Stimulated activated CD4-positive, alpha-beta T cell treated with anti-CD3 and anti-CD28 coated beads, Interleukin-1b, Interleukin-23, amount 100 ng/mL, for 1 hour (primary cell): ENCODE results near the gene CHRNA7.
"Not testable (repeated sequence)": the region's sequence is repeated elsewhere in the genome, so short reads cannot be mapped to it uniquely, and the experiment has no call there.

Source experiments
- DNase-seq, 2 donors: peaks; one replicate each; pipeline ENCODE4 v3.0.0-alpha.2; 2020; ENCODE audit warnings: low read depth in 2 of 2

Gene CHRNA7

DNA sequence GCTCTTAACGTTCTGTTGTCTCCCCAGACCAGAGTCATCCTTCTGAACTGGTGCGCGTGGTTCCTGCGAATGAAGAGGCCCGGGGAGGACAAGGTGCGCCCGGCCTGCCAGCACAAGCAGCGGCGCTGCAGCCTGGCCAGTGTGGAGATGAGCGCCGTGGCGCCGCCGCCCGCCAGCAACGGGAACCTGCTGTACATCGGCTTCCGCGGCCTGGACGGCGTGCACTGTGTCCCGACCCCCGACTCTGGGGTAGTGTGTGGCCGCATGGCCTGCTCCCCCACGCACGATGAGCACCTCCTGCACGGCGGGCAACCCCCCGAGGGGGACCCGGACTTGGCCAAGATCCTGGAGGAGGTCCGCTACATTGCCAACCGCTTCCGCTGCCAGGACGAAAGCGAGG, 137.6 kb downstream of the CHRNA7 start:
- DNase-seq, result not testable (repeated sequence)

DNA sequence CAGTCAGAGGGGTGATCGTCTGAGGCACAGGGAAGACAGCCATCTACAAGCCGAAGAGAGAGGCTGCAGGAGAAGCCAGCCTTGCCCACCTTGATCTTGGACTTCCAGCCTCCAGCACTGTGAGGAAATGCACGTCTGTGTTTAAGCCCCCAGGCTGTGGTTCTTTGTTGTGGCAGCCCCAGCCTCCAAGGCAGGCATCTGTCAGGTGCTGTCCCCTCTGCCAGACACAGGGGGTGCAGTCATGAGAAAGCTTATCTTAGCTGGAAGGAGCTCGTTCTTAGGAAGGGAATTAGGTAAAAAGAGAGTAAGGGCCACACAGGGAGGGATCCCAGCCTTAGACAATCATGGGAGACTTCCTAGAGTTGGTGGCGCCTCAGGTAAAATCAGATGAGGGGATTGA, 150.3 kb downstream of the CHRNA7 start:
- not testable (repeated sequence) for DNase-seq

DNA sequence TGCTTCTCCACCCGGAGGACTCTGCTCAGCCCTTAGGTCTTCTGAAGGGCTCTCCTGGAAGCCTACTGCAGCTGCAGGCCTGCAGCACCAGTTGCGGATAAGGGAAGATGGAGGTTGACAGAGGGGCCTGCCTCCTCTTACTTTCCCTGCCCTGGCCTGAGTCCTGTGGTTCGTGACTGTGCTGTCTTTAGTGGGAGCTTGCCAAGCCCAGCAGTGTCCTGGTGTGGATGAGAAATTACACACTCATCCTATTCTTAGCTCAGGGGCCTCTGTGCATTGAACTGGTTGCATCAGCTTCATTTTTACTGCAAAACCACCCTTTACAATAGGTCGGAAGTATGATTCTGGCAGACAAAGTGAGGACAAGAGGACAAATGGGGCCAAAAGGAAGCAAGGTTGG, 163.5 kb downstream of the CHRNA7 start:
- DNase-seq, result not testable (repeated sequence)

DNA sequence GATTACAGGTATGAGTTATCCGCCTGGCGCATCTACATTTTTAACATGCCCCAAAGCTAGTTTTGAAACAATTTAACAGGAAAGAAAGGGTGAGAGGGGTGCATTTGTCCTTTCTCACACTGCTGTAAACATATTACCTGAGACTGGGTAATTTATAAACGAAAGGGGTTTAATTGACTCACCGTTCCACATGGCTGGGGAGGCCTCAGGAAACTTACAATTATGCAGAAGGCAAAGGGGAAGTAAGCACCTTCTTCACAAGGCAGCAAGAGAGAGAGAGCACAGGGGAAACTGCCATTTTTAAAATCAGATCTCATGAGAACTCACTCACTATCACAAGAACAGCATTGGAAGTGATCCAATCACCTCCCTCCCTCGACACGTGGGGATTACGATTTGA, 165.9 kb downstream of the CHRNA7 start:
- not testable (repeated sequence) for DNase-seq

DNA sequence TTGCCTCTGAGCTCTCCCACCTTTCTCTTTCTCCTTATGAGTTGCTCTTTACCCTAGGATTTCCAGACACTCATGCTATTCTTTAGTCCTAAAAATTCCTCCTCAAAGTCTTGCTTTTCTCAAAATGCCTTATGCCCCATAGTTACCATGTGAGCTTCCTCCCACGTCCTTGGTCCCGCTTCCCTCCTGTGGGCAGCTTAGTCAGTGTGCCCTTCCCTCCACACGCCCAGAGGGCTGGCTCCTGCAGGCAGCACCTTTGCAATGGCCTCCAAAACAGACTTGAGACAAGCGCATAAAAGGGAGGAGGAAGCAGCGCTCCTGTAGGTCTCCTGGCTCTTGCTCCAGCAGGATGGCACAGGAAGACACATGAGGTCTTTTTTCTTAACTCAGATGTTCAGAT, 168.6 kb downstream of the CHRNA7 start:
- not testable (repeated sequence) for DNase-seq

DNA sequence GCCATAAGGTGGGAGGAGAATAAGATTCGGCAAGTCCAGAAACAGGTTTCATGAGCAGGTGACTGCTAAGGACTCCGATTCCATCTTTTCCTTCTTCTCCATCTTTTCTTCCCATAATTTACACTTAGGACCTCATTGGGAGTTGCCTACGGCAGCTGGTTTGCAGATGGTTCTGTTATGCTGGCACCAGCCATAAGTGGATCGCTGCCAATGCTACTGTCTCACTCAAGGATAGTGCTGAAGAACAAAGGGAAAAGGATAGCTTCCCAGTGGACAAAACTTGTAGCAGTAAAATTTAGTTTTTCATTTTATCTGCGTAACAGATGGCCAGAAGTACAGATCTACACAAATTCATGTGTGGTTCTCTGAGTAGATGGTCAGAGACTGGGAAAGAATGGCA, 178.8 kb downstream of the CHRNA7 start:
- DNase-seq, result not testable (repeated sequence)

DNA sequence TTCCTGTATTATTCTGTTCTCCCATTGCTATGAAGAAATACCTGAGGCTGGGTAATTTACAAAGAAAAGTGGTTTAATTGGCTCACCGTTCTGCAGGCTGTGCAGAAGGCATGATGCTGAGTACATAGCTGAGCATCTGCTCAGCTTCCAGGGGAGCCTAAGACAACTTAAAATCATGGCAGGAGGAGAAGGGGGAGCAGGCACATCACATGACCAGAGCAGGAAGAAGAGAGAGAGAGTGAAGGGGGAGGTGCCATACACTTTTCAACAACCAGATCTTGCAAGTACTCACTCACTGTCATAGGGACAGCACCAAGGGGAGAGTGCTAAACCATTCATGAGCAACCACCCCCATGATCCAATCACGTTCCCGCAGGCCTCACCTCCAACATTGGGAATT, 188.4 kb downstream of the CHRNA7 start:
- no peak for DNase-seq
